Naive B cell (primary cell): ENCODE measurements around the gene SWAP70. TPM values are rescaled to one million over a fixed set of nuclear protein-coding genes. Genes with fewer than 3 reads are reported as not detected.
"Not testable (repeated sequence)": the region's sequence is repeated elsewhere in the genome, so short reads cannot be mapped to it uniquely, and the experiment has no call there.

Experiments
- ATAC-seq, 2 donors: fragments of 150-1000 bp; cut with Tn5 transposase; 2 replicates each; pipeline ENCODE4 v1.10.0; 2021; ENCODE audit warnings: low read depth in 2 of 2, mild to moderate bottlenecking in 2 of 2, moderate library complexity in 2 of 2
- DNase-seq: peaks from one replicate; pipeline ENCODE4 v3.0.0; 2022
- H3K27ac Mint-ChIP-seq, 6 donors: one replicate each; pipeline ENCODE4 v1.8.0; 2020 to 2022; ENCODE audit warnings: mild to moderate bottlenecking in 6 of 6, mixed read lengths in 6 of 6, moderate library complexity in 5 of 6, inconsistent platforms in 2 of 6
- H3K27me3 Mint-ChIP-seq, 3 donors: one replicate each; pipeline ENCODE4 v1.8.0; 2021 to 2022; ENCODE audit warnings: mixed read lengths in 3 of 3, mild to moderate bottlenecking in 1 of 3
- H3K36me3 Mint-ChIP-seq, 2 donors: one replicate each; pipeline ENCODE4 v1.8.0; 2020 to 2022; ENCODE audit warnings: mixed read lengths in 2 of 2, inconsistent platforms in 1 of 2, mild to moderate bottlenecking in 1 of 2
- H3K4me1 Mint-ChIP-seq, 3 donors: one replicate each; pipeline ENCODE4 v1.8.0; 2020 to 2022; ENCODE audit warnings: mixed read lengths in 3 of 3, inconsistent platforms in 1 of 3, mild to moderate bottlenecking in 1 of 3, moderate library complexity in 1 of 3
- H3K4me3 Mint-ChIP-seq, 8 donors: one replicate each; pipeline ENCODE4 v1.8.0; 2020 to 2022; ENCODE audit warnings: mild to moderate bottlenecking in 8 of 8, mixed read lengths in 8 of 8, moderate library complexity in 8 of 8, inconsistent platforms in 2 of 8
- H3K9me3 Mint-ChIP-seq, 7 donors: one replicate each; pipeline ENCODE4 v1.8.0; 2020 to 2022; ENCODE audit warnings: mixed read lengths in 7 of 7, mild to moderate bottlenecking in 5 of 7, inconsistent platforms in 2 of 7, moderate library complexity in 1 of 7
- polyA plus RNA-seq, 6 donors: library from polyadenylated mRNA; unstranded; fragments of 300-500 nt; fragmentation: Illumina TruSeq; gene quantifications; one replicate each; pipeline ENCODE4 v1.2.3, GENCODE V29; 2021; ENCODE audit warnings: low read depth in 6 of 6

The SWAP70 gene
- polyA plus RNA-seq, 6 donors from 2014 or later: 239 to 378 (median 304) TPM

DNA sequence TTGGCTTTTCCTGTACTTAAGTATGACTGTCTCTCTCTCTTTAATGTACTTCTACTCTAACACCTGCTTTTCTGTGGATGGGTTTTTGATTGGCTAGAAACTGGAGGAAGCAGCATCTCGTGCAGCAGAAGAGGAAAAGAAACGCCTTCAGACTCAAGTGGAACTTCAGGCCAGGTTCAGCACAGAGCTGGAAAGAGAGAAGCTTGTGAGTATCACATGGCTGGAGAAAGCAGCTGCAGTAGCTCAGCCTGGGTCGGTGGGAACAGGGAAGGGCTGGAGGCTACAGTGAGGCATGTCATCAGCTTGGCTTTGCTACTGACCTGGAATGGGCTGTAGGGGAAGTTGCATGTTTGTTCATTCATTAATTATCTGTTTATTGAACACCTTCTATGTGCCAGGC is 74.2 kb downstream of the SWAP70 start:
- peaks cover 47 to 63% (median 59%) of the 10 kb centered on the region in 3 donors for H3K4me1 Mint-ChIP-seq
- peak overlapping the region in 5 of 6 donors; percentile 81 to 99 (median 91) for H3K27ac Mint-ChIP-seq
- H3K27me3 Mint-ChIP-seq: no peaks in the 10 kb centered on the region
- DNase-seq (no peak), ATAC-seq (peak; percentile 7 to 11)
- H3K9me3 Mint-ChIP-seq: peaks cover 0 to 10% (median 4%) of the 10 kb centered on the region in 7 donors
- peak overlapping the region in 7 of 8 donors; percentile 52 to 85 (median 74) for H3K4me3 Mint-ChIP-seq
- H3K36me3 Mint-ChIP-seq: peaks cover 41 to 43% of the 10 kb centered on the region in 2 donors

DNA sequence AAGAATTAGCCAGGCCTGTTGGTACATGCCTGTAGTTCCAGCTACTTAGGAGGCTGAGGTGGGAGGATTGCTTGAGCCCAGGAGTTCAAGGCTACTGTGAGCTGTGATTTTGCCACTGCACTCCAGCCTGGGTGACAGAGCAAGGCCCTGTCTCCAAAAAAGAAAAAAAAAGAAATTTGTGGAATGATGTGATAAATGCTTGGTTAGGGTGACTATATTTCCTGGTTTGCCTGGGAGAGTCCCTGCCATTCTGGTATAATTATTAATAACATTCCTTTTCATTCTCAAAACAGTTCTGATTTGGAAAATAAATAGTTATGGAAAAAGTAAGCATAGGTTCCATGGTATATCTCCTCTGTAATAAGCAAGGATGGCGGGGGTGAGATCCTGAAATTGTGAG is 74.8 kb downstream of the SWAP70 start:
- Mint-ChIP-seq H3K4me3 (peak overlapping the region; percentile 6 to 89 (median 78)), H3K27me3 (no peaks in the 10 kb centered on the region), H3K27ac (peak overlapping the region; percentile 91 to 99 (median 94)), H3K9me3 (peaks cover 0 to 10% (median 4%) of the 10 kb centered on the region in 7 donors), H3K36me3 (peaks cover 39 to 43% of the 10 kb centered on the region in 2 donors), H3K4me1 (peaks cover 43 to 61% (median 57%) of the 10 kb centered on the region in 3 donors)
- DNase-seq: no peak
- ATAC-seq: no peak

DNA sequence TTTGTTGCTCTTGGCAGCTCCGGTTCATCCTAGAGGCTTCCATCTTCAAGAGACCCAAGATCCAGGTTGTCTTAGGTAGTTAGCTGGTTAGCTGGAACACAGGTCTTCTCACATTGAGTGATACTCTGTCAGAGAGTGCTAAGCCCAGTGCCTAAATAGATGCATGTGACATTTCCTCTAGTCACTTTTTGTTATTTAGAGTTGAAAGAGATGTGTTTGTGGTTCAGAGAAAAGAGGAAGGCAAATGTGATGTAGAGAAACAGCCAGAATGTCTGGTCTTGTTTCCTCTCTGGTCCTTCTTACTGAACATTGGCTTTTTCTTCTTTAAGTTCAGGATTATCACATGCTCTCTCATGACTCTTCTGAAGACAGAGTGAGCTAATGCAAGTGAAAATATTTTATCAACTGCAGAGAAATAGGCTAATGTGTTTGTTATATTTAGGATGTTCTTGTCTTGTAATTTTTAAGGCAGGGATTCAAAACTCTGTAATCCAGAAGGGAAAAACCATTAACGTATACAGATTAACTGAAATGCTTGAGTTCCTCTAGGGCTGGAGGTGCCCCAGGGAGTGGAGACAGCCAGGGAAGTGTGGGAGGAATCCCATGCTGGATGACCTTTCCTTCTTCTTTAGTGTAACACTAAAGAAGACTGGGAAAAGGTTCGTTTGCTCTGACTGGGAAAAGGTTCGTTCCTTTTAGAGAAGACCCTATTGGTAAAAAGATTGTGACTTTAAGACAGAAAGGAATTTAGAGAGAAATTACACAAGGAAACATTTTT is 75.4 kb downstream of the SWAP70 start:
- ATAC-seq (peak; percentile 94), DNase-seq (peak; percentile 69)
- peak overlapping the region; percentile 6 to 89 (median 78) for H3K4me3 Mint-ChIP-seq
- peak overlapping the region; percentile 91 to 99 (median 94) for H3K27ac Mint-ChIP-seq
- peaks cover 39 to 67% (median 55%) of the 10 kb centered on the region in 3 donors for H3K4me1 Mint-ChIP-seq
- no peaks in the 10 kb centered on the region for H3K27me3 Mint-ChIP-seq
- peaks cover 34 to 38% of the 10 kb centered on the region in 2 donors for H3K36me3 Mint-ChIP-seq
- peaks cover 0 to 10% (median 6%) of the 10 kb centered on the region in 7 donors for H3K9me3 Mint-ChIP-seq

DNA sequence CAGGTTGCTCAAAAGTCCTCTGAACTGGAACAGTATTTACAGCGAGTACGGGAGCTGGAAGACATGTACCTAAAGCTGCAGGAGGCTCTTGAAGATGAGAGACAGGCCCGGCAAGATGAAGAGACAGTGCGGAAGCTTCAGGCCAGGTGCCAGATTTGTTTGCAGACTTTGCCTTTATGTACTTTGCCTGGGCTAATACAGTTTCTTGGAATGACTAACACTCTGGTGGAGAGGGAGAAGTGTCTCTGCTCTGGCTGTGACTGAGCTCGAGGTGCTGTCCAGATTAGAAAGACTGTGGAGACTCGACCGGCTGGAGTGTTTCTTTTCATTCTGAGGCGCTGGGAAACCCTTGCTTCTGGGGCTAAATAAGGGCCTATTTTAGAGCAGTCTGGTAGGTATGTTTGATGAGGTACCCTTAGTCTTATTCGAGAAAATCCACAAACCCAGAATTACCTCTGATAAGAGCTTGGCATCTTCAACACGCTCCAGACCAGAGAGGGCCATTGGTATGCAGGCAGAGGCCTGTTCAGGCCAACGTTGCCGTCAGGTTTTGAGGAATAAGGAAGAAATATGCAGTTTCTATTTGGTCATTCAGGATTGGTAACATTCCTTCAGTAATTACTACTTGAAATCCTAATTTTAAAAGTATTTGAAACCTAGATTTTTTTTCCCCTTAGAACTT is 76.5 kb downstream of the SWAP70 start:
- H3K27me3 Mint-ChIP-seq: no peaks in the 10 kb centered on the region
- H3K9me3 Mint-ChIP-seq: peaks cover 0 to 9% (median 6%) of the 10 kb centered on the region in 7 donors
- peaks cover 43 to 74% (median 63%) of the 10 kb centered on the region in 3 donors for H3K4me1 Mint-ChIP-seq
- H3K36me3 Mint-ChIP-seq: peaks cover 29 to 34% of the 10 kb centered on the region in 2 donors
- ATAC-seq (no peak), DNase-seq (no peak)
- peak overlapping the region in 2 of 8 donors; percentile 13 to 57 for H3K4me3 Mint-ChIP-seq
- H3K27ac Mint-ChIP-seq: peak overlapping the region; percentile 84 to 99 (median 94)

DNA sequence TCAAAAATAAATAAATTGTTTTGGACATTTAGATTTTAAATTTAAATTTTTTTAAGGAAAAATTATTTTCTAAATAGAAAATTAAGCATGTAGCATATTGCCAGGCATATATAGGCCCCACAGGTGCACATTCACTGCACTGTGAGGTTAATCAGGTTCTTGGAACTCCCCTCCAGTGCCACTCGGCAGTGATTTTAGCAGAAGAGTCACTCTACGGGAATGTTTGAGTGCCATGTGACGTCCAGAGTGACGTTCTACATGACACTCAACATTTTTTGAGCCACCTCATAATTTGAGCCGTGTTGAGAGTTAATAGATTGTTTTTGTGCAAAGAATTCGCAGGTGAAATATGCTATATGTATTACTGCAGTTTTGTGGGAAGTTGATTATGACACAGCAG is 77.4 kb downstream of the SWAP70 start:
- Mint-ChIP-seq H3K9me3 (peaks cover 0 to 3% (median 0%) of the 10 kb centered on the region in 7 donors), H3K27me3 (no peaks in the 10 kb centered on the region), H3K4me1 (peaks cover 43 to 74% (median 63%) of the 10 kb centered on the region in 3 donors), H3K4me3 (peak overlapping the region in 1 of 8 donors; percentile 20), H3K27ac (peak overlapping the region in 4 of 6 donors; percentile 53 to 91 (median 78)), H3K36me3 (peaks cover 19 to 27% of the 10 kb centered on the region in 2 donors)
- DNase-seq (no peak), ATAC-seq (no peak)

DNA sequence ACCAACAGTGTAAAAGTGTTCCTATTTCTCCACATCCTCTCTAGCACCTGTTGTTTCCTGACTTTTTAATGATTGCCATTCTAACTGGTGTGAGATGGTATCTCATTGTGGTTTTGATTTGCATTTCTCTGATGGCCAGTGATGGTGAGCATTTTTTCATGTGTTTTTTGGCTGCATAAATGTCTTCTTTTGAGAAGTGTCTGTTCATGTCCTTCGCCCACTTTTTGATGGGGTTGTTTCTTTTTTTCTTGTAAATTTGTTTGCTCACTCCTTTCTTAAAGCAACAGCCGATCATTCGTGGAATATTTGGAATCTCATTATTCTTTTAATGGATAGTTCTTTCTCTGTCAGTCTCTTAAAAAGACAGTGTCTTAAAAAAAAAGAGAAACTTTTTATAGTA is 79.6 kb downstream of the SWAP70 start:
- Mint-ChIP-seq H3K36me3 (peaks cover 22 to 32% of the 10 kb centered on the region in 2 donors), H3K4me1 (peaks cover 52 to 74% (median 63%) of the 10 kb centered on the region in 3 donors), H3K27ac (peak overlapping the region in 4 of 6 donors; percentile 24 to 83 (median 78))
- ATAC-seq, H3K4me3 Mint-ChIP-seq, H3K9me3 Mint-ChIP-seq, DNase-seq, H3K27me3 Mint-ChIP-seq: not testable (repeated sequence)

DNA sequence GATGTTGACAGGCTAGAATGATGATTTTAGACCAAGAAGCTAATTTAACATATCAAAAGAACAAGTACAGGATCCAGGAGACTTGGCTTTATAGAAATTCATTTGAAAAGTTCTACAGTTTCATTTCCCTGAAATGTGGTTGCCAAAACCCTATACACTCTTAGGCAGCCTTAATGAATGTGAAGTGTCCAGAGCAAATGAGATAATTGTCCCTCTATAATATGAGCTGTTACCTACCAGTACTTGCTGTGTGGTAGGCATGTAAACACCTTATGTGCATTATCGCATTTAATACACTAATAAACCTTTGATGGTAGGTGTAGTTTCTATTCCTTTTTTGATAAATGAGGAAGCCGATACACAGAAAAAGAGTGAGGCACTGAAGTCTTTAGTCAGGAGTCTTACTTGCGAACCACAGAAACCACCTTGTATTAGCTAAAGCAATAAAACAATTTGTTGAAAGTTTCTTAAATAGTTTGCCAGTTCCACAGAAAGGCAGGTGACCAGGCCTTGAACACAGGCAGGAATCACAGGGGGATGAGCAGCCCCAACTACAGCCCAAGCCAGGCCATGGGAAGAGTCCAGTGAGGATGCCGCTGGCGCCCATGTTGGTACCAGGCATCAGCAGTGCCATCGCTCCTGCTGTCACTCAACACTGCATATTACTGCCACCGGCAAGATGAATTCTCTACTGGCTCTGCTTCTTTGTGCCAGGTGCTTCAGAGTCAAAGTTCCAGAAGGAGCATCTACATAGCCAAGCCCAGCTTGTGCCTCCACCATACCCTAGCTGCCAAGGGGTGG is 81.7 kb downstream of the SWAP70 start:
- peaks cover 18 to 34% of the 10 kb centered on the region in 2 donors for H3K36me3 Mint-ChIP-seq
- ATAC-seq: peak; percentile 79 to 80

DNA sequence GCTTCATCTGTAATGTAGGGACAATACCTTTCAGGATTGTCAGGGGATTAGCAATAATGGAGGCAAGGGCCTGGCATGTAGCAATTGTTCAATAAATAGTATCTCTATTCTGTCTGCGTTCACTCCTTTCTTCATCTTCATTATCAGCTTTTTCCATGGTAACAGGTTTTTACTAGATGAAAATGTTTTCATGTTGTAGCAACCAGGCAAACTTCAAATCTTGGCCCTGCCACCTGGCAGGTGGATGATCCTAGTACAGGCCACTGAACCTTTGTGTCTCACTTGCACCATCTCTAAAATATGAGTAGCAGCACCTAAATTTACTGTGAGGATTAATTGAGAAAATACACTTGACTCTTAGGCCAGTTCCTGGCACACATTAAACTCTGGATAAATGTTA is 83.4 kb downstream of the SWAP70 start:
- peak overlapping the region in 7 of 8 donors; percentile 35 to 83 (median 57) for H3K4me3 Mint-ChIP-seq
- H3K36me3 Mint-ChIP-seq: peaks cover 24 to 31% of the 10 kb centered on the region in 2 donors
- H3K9me3 Mint-ChIP-seq: peaks cover 0 to 2% (median 0%) of the 10 kb centered on the region in 7 donors
- H3K27ac Mint-ChIP-seq: peak overlapping the region; percentile 83 to 98 (median 90)
- ATAC-seq: no peak
- peaks cover 45 to 64% (median 51%) of the 10 kb centered on the region in 3 donors for H3K4me1 Mint-ChIP-seq
- H3K27me3 Mint-ChIP-seq: no peaks in the 10 kb centered on the region
- DNase-seq: no peak

More for the DNA sequence above, 81.7 kb downstream of the SWAP70 start:
- H3K27me3 Mint-ChIP-seq: no peaks in the 10 kb centered on the region
- H3K4me3 Mint-ChIP-seq: peak overlapping the region; percentile 44 to 89 (median 64)
- peak; percentile 76 for DNase-seq
- H3K27ac Mint-ChIP-seq: peak overlapping the region; percentile 83 to 98 (median 85)
- peaks cover 43 to 65% (median 49%) of the 10 kb centered on the region in 3 donors for H3K4me1 Mint-ChIP-seq
- H3K9me3 Mint-ChIP-seq: peaks cover 0 to 2% (median 0%) of the 10 kb centered on the region in 7 donors

DNA sequence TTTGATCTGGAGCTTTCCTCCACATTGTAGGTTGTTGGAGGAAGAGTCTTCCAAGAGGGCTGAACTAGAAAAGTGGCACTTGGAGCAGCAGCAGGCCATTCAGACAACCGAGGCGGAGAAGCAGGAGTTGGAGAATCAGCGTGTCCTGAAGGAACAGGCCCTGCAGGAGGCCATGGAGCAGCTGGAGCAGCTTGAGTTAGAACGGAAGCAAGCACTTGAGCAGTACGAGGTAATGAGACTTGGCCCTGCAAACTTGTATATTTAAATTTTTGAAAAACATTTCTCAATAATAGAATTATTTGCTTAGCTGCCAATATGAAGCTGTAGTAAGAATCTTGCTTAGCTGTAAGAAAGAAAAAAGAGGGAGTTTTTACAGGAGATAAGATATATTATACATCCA is 84.0 kb downstream of the SWAP70 start:
- DNase-seq (no peak), ATAC-seq (no peak)
- Mint-ChIP-seq H3K9me3 (peaks cover 0 to 2% (median 0%) of the 10 kb centered on the region in 7 donors), H3K27ac (peak overlapping the region; percentile 83 to 98 (median 90)), H3K36me3 (peaks cover 24 to 31% of the 10 kb centered on the region in 2 donors), H3K4me3 (peak overlapping the region in 7 of 8 donors; percentile 35 to 86 (median 62)), H3K4me1 (peaks cover 45 to 64% (median 51%) of the 10 kb centered on the region in 3 donors), H3K27me3 (no peaks in the 10 kb centered on the region)

DNA sequence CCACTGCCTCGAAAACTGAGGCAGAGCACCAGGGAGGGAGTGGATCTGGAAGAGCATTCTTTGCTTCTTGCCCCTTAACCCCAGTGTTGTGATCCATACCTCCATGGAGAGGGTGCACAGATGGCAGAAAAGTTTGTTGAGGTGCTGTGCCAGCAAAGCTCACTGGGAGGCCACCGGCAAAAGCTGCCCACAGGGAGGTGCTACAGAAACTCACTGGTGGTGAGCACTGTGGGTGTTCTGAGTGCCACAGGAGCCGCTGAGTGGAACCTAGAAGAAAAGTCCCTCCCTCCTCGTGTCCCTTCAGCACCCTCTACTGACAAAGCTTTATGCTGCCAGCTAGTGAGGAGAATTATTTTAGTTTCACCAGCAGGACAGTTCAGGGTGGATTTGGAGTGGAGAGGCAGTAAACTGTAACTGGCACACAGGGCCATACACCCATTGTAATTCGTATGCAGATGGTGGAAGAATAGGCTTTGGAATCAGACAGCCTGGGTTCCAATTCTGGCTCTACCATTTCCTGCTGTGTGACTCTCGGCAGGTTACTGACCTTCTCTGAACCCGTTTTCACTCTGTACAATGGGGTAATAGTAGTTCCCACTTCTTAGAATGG is 84.6 kb downstream of the SWAP70 start:
- DNase-seq (peak; percentile 72), ATAC-seq (peak; percentile 62 to 64)
- peaks cover 0 to 2% (median 0%) of the 10 kb centered on the region in 7 donors for H3K9me3 Mint-ChIP-seq
- H3K27ac Mint-ChIP-seq: peak overlapping the region; percentile 83 to 98 (median 90)
- H3K4me3 Mint-ChIP-seq: peak overlapping the region; percentile 35 to 88 (median 70)
- peaks cover 45 to 70% (median 57%) of the 10 kb centered on the region in 3 donors for H3K4me1 Mint-ChIP-seq
- peaks cover 24 to 31% of the 10 kb centered on the region in 2 donors for H3K36me3 Mint-ChIP-seq
- no peaks in the 10 kb centered on the region for H3K27me3 Mint-ChIP-seq

DNA sequence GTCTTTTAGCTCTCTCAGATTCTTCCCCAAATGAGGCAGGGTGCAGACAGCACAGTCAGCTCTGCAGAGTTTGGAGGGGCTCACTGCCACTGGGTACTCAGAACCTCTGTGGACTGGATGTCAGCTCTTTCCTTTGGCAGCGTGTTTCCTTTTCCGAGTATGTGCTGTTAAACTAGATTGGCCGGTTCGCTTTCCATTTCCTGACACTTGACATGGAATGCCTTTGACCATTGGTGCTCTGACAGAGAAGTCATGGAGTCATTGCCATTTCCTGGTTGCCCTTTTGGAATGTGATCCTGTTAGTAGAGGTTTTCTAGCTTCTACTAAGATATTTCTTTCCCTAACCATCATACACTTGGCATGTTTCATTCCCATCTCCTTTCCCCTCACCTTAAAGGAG is 86.7 kb downstream of the SWAP70 start:
- no peak for ATAC-seq

DNA sequence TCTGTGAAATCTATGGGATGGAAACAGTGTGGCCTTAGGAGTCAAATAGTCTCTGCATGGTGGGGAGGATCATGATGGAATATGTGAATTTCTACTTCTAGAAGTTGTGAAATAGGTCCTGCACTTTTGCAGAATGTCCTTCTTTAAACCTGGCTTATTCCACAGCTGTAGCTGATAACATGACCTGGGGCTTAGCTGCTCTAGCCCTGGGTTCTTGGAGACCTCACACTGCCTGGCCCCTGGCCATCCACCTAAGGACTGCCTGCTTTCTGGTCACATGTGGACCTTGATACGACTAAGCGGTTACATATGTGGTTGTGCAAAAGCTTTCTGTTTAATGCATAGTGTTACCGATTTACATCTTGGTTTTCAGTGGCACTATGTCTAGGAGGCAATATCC is 88.2 kb downstream of the SWAP70 start:
- H3K36me3 Mint-ChIP-seq: peaks cover 24 to 26% of the 10 kb centered on the region in 2 donors
- peak overlapping the region in 3 of 6 donors; percentile 22 to 86 (median 79) for H3K27ac Mint-ChIP-seq
- H3K9me3 Mint-ChIP-seq: no peaks in the 10 kb centered on the region
- DNase-seq (no peak), ATAC-seq (no peak)
- H3K4me3 Mint-ChIP-seq: no peak overlapping the region
- H3K4me1 Mint-ChIP-seq: peaks cover 56 to 71% (median 63%) of the 10 kb centered on the region in 3 donors
- H3K27me3 Mint-ChIP-seq: no peaks in the 10 kb centered on the region

More for the DNA sequence above, 86.7 kb downstream of the SWAP70 start:
- H3K4me1 Mint-ChIP-seq: peaks cover 56 to 71% (median 63%) of the 10 kb centered on the region in 3 donors
- peak overlapping the region in 5 of 6 donors; percentile 9 to 86 (median 76) for H3K27ac Mint-ChIP-seq
- peaks cover 24 to 31% of the 10 kb centered on the region in 2 donors for H3K36me3 Mint-ChIP-seq
- DNase-seq: no peak
- no peaks in the 10 kb centered on the region for H3K27me3 Mint-ChIP-seq
- H3K9me3 Mint-ChIP-seq: no peaks in the 10 kb centered on the region
- no peak overlapping the region for H3K4me3 Mint-ChIP-seq
